ENCODE measurements around the gene SLFN12. TPM values are rescaled to one million over a fixed set of nuclear protein-coding genes. Genes with fewer than 3 reads are reported as not detected.

Gene SLFN12
- total RNA-seq, 4 donors from 2014 or later, result 4.7 to 33.8 (median 7.5) TPM

DNA sequence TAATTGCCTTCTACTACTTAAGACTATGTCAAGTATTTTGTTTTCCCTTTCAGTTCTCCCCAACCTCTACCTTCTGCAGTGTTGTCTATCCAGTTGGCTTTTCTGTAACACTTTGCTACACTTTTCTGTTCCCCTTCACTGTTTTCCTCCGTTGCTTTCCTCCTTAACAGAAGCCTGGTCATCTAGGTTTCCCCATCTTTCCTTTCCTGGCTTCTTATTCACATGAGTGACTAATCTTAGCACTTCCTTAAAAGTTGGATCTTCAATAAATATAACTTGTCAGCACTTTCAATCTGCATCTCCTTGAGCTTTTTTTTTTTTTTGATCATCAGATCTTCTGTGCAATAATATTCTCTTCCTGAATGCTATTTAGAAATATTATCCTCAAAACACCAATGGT, 56.1 kb downstream of the SLFN12 start:
- DNase-seq, result no peak
- TF ChIP-seq POLR2A (IDR thresholded peaks at IDR 0.05), result no peak
- TF ChIP-seq, protein P1, sequence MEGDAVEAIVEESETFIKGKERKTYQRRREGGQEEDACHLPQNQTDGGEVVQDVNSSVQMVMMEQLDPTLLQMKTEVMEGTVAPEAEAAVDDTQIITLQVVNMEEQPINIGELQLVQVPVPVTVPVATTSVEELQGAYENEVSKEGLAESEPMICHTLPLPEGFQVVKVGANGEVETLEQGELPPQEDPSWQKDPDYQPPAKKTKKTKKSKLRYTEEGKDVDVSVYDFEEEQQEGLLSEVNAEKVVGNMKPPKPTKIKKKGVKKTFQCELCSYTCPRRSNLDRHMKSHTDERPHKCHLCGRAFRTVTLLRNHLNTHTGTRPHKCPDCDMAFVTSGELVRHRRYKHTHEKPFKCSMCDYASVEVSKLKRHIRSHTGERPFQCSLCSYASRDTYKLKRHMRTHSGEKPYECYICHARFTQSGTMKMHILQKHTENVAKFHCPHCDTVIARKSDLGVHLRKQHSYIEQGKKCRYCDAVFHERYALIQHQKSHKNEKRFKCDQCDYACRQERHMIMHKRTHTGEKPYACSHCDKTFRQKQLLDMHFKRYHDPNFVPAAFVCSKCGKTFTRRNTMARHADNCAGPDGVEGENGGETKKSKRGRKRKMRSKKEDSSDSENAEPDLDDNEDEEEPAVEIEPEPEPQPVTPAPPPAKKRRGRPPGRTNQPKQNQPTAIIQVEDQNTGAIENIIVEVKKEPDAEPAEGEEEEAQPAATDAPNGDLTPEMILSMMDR (IDR thresholded peaks at IDR 0.05), result no peak
- Histone ChIP-seq H3K27ac (peak overlapping the region in 2 of 4 donors; percentile 9 to 91), H3K4me1 (no peaks in the 10 kb centered on the region), H3K9me3 (no peaks in the 10 kb centered on the region), H3K4me3 (no peak overlapping the region), H3K36me3 (no peaks in the 10 kb centered on the region), H3K27me3 (no peaks in the 10 kb centered on the region)

DNA sequence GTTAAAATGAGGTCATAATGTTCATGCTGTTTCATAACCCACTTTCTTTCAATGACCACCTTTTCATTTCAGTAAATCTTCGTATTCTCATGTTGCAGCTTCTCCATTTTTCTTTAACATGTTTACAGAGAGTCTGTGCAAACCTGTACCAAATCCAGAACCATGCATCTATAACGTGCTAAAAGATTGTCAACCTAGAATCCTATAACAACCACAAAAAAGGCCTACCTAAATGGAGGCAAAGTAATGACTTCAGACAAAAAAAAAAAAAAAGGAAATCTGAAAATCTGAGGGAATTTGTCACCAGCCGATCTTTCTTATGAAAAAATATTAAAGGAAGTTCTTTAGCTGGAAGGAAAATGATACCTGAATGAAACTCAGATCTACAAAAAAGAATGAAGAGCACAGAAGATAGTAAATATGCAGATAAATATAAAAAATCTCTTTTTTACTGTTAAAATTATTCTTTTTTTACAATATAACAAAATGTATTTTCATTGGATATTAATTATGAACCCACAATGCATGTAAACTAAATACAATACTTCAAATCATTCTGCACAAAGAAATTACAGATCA, 57.4 kb downstream of the SLFN12 start:
- DNase-seq, result no peak
- Histone ChIP-seq H3K4me3 (peak overlapping the region; percentile 65 to 80 (median 68)), H3K36me3 (no peaks in the 10 kb centered on the region), H3K27ac (peak overlapping the region; percentile 91 to 97 (median 96)), H3K9me3 (no peaks in the 10 kb centered on the region), H3K4me1 (no peaks in the 10 kb centered on the region), H3K27me3 (no peaks in the 10 kb centered on the region)
- TF ChIP-seq, protein P1 (IDR thresholded peaks at IDR 0.05), result no peak
- TF ChIP-seq POLR2A (IDR thresholded peaks at IDR 0.05), result no peak

DNA sequence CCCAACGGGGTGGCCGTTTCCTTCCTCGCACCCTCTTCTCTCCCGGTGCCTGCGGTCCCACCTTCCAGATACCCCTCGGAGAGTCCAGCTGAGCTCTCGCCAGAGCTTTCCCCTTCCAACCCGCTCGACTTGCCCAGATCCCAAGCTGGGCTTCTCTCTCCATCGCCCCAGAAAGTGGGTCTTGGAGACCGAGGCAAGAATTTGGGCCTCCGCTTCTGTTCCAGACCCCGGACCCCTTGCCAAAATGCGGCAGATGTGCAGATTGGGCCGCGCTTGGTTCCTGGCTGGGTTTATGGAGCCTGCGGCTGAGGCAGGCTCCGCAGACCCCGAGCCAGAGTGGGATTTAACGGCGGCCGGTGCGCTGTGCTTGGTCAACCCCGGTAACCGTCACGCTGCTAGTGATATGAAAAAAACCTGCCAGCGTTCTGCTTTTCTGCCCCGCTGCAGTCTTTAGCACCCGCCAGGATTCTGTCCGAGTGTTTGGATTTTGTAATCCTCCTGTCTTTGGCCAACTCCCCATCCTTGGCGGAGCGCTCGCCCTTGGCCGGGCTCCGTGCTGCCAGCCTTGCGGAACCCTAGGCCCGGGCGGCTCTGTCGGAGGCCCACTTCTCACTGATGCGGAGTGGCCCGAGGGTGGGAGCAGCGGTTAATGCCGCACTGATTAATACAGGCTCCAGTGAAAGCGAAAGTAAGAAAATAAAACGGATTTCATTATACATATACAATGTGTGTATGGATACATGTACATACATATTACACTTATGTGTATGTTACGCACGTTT, 58.1 kb downstream of the SLFN12 start:
- peak; percentile 64 to 74 (median 67) for DNase-seq
- H3K4me3 ChIP-seq, result peak overlapping the region; percentile 65 to 80 (median 68)
- TF ChIP-seq POLR2A (IDR thresholded peaks at IDR 0.05), result no peak
- TF ChIP-seq, protein P1 (IDR thresholded peaks at IDR 0.05), result no peak
- peak overlapping the region; percentile 91 to 97 (median 96) for H3K27ac ChIP-seq
- no peaks in the 10 kb centered on the region for H3K36me3 ChIP-seq
- H3K9me3 ChIP-seq, result no peaks in the 10 kb centered on the region
- H3K27me3 ChIP-seq, result no peaks in the 10 kb centered on the region
- H3K4me1 ChIP-seq, result no peaks in the 10 kb centered on the region

DNA sequence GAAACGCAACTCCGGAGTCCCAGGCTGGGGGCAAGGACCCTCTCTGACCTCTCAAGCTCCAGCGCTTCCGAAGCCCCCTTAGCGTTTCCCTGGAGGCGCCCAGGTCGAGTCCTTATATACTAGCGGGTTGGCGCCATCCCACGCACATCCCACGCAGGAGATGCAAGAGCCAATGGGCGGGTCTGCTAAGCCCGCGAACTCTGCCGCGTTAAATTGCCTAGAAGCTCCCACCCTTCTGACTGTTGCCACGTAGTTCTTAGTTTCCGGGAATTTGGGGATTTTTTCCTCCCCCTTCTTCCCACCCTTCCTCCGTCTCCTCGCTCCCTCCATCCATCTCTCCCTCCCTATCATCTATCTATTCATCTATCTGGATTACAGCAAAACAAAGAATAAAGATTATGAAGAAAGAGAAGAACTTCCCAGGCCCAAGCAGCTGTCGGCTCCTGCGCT, 58.7 kb downstream of the SLFN12 start, which contains the start of gene SLFN11:
TSS of gene SLFN11 (minus strand) at position 88 of the 450 bp plus-strand sequence. CDS start 9,814 bp downstream, outside the sequence.
- Histone ChIP-seq H3K36me3 (no peaks in the 10 kb centered on the region), H3K4me3 (peak within 1 kb of the TSS; percentile 65 to 80 (median 68)), H3K9me3 (no peaks in the 10 kb centered on the region), H3K27ac (peak within 1 kb of the TSS; percentile 91 to 97 (median 96)), H3K4me1 (peaks cover 0 to under 1% (median 0%) of the 10 kb centered on the region in 4 donors), H3K27me3 (no peaks in the 10 kb centered on the region)
- TF ChIP-seq, protein P1 (IDR thresholded peaks at IDR 0.05), result no peak
- peak; percentile 72 to 87 for TF ChIP-seq POLR2A (IDR thresholded peaks at IDR 0.05)
- DNase-seq, result peak; percentile 66 to 94 (median 91)

DNA sequence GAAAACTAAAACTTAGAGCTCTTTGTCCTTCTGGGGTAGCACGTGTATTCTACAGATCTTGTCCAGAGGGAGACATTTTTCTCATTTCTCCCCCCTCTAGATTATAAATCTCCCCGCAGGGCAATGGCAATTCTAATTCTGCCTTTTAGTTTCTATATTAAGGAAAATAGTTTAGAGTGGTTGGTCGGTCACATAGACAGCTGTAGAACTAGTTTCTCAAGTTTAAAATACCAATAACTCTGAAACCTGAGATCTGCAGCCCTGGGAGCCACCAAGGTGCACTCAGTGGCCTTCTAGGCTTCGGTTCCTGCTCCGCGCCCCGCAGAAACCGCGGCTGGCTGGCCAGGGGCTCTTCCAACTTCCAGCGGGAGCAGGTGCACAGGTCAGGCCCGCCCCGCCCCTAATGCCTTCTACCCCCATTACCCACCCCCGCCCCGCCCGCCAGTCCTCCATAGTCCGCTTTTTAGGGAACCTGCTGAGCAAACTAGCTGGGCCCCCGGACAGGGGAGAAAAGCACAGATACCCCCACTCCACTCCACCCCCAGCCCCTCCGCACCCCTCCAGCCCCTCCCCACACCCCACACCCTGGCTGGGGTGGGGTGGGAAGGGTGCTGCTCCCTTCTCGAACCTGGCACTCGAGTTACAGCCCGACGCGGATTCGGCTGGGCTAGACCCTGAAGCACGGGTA, 59.3 kb downstream of the SLFN12 start:
- Histone ChIP-seq H3K36me3 (no peaks in the 10 kb centered on the region), H3K4me3 (peak overlapping the region; percentile 65 to 80 (median 68)), H3K9me3 (no peaks in the 10 kb centered on the region), H3K27ac (peak overlapping the region; percentile 91 to 97 (median 96)), H3K4me1 (peaks cover 0 to 6% (median 2%) of the 10 kb centered on the region in 4 donors), H3K27me3 (no peaks in the 10 kb centered on the region)
- TF ChIP-seq POLR2A (IDR thresholded peaks at IDR 0.05), result no peak
- TF ChIP-seq, protein P1 (IDR thresholded peaks at IDR 0.05), result no peak
- DNase-seq, result peak in 2 of 3 donors; percentile 64 to 66
